Spleen (tissue), 11 donors: Measurements from ENCODE around the gene RBM27. TPM values are rescaled to one million over a fixed set of nuclear protein-coding genes. Genes with fewer than 3 reads are reported as not detected.
A peak's percentile ranks its signal among the peaks of the same experiment; 100 is the strongest.

Experiments
- DNase-seq: peaks from one replicate; pipeline ENCODE4 v3.0.0-alpha.2; 2020
- H3K27ac ChIP-seq, 8 donors: fragments of 200-600 bp; sonication (generic) in 7 of 8; 1 replicate in 4 of 8; 2 replicates in 4 of 8; pipeline versions ENCODE4 v1.5.0 to v1.8.0; 2016 to 2021; ENCODE audit warnings: inconsistent platforms in 4 of 8, mild to moderate bottlenecking in 4 of 8, moderate library complexity in 1 of 8
- H3K27me3 ChIP-seq, 7 donors: fragments of 200-600 bp; sonication (generic) in 6 of 7; replicated peaks in 1 of 7; 1 replicate in 4 of 7; 2 replicates in 3 of 7; pipeline versions ENCODE4 v1.5.0 to v1.8.0; 2016 to 2021; ENCODE audit warnings: inconsistent platforms in 3 of 7, mild to moderate bottlenecking in 1 of 7
- H3K36me3 ChIP-seq, 6 donors: fragments of 200-600 bp; sonication (generic) in 5 of 6; 1 replicate in 4 of 6; 2 replicates in 2 of 6; pipeline versions ENCODE4 v1.5.0 to v1.8.0; 2016 to 2021; ENCODE audit warnings: inconsistent platforms in 2 of 6
- H3K4me1 ChIP-seq, 6 donors: fragments of 200-600 bp; sonication (generic) in 5 of 6; 1 replicate in 3 of 6; 2 replicates in 3 of 6; pipeline versions ENCODE4 v1.5.0 to v1.8.0; 2016 to 2021; ENCODE audit warnings: inconsistent platforms in 3 of 6
- H3K4me3 ChIP-seq, 8 donors: fragments of 200-600 bp; sonication (generic) in 7 of 8; 1 replicate in 4 of 8; 2 replicates in 4 of 8; pipeline versions ENCODE4 v1.5.0 to v1.8.0; 2016 to 2021; ENCODE audit warnings: inconsistent platforms in 4 of 8, mild to moderate bottlenecking in 4 of 8, moderate library complexity in 2 of 8
- H3K9me3 ChIP-seq, 8 donors: fragments of 200-600 bp; sonication (generic) in 7 of 8; 1 replicate in 4 of 8; 2 replicates in 4 of 8; pipeline versions ENCODE4 v1.5.0 to v1.8.0; 2016 to 2021; ENCODE audit warnings: inconsistent platforms in 4 of 8
- POLR2A ChIP-seq, 3 donors: fragments of 450-650 bp; IDR thresholded peaks; one replicate each; pipeline ENCODE4 v1.5.1; 2017; ENCODE audit warnings: antibody characterized with exemption in 3 of 3, mild to moderate bottlenecking in 1 of 3
- POLR2AphosphoS5 ChIP-seq, 3 donors: sonication (generic); formaldehyde crosslinking; IDR thresholded peaks; one replicate each; pipeline ENCODE4 v1.5.1; 2017; ENCODE audit warnings: antibody characterized with exemption in 3 of 3
- WGBS, 5 donors: extraction: QIAGEN DNeasy Blood & Tissue Kit in 3 of 5; methylation state at CpG; one replicate each; pipeline versions ENCODE4 v1.1.5 to v1.1.7; 2013 to 2018; 5-methylcytosine and 5-hydroxymethylcytosine counted together
- intact Hi-C: fragments of 100-400 bp; cut with DNase I; formaldehyde crosslinking; loops from one replicate; pipeline ENCODE4 v1.15.0; 2023; ENCODE audit warnings: low total_unique reads
- polyA plus RNA-seq, 3 donors: library from polyadenylated mRNA; stranded (reverse); fragments of 200-250 nt; gene quantifications; one replicate each; pipeline ENCODE4 v1.2.1, GENCODE V29; 2013
- total RNA-seq, 7 donors: library from RNA; depleted of rRNA in 3 of 7; stranded (reverse); fragments of >200 nt in 3 of 7; fragmentation: NEBNext Ultra II Directional in 4 of 7; extraction: Animal tissue kit (Norgen Biotek cat#: 25700) in 4 of 7; gene quantifications; one replicate each; pipeline versions ENCODE4 v1.1.0 to v1.2.1, GENCODE V29; 2016 to 2021
- TF ChIP-seq, protein P1 (sequence below), 11 experiments: fragments of 200-600 bp in 7 of 11; fragments of 450-650 bp in 4 of 11; sonication (generic) in 4 of 11; IDR thresholded peaks in 8 of 11; conservative IDR thresholded peaks in 3 of 11; 1 replicate in 7 of 11; 2 replicates in 4 of 11; pipeline versions ENCODE4 v1.4.0 to v1.8.0; 2016 to 2021; ENCODE audit warnings: antibody characterized with exemption in 11 of 11, inconsistent platforms in 4 of 11, mild to moderate bottlenecking in 1 of 11
- donor health status: healthy with polysubstance abuse.
- donor health status: DM: no; HTN: no; CAD: no; lungs with moderate emphysema.
- donor health status: DM: no; HTN: no; CAD: no.
- donor health status: Bipolar disorder and iron deficiency.
- donor health status: healthy.
- donor health status: DM: no; HTN: no; CAD: no.
- donor health status: DM: yes; HTN: yes; CAD: no.

Gene RBM27
- total and polyA plus RNA-seq, 10 donors: 5.5 to 26.4 (median 17.9) TPM

DNA sequence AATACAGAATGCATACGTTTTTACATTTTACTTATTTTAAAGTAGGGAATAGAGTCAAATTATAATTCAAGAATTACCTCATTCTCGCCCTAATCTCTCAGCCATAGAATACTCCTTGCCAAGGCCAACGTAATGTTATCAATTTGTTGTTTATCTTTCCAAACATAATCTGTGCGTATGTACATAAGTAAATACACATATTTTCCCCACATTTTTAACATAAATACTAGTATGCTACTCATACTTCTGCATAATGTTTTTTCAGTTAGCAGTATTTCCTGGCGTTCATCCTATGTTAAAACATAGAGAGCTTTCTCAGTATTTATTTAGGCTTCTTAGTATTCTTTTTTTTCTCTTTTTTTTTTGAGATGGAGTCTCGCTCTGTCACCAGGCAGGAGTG is 28.8 kb downstream of the RBM27 start:
- intact Hi-C loops: no loop called here
- Histone ChIP-seq H3K36me3 (peaks cover 0 to 100% (median 79%) of the 10 kb centered on the region in 6 donors), H3K9me3 (no peaks in the 10 kb centered on the region), H3K4me3 (no peak overlapping the region), H3K4me1 (no peaks in the 10 kb centered on the region), H3K27me3 (no peaks in the 10 kb centered on the region), H3K27ac (no peak overlapping the region)
- WGBS, 5 donors: 93 to 98% (median 95%) methylated on average over 6 of the region's 6 CpGs
- DNase-seq: no peak
- TF ChIP-seq, protein P1, sequence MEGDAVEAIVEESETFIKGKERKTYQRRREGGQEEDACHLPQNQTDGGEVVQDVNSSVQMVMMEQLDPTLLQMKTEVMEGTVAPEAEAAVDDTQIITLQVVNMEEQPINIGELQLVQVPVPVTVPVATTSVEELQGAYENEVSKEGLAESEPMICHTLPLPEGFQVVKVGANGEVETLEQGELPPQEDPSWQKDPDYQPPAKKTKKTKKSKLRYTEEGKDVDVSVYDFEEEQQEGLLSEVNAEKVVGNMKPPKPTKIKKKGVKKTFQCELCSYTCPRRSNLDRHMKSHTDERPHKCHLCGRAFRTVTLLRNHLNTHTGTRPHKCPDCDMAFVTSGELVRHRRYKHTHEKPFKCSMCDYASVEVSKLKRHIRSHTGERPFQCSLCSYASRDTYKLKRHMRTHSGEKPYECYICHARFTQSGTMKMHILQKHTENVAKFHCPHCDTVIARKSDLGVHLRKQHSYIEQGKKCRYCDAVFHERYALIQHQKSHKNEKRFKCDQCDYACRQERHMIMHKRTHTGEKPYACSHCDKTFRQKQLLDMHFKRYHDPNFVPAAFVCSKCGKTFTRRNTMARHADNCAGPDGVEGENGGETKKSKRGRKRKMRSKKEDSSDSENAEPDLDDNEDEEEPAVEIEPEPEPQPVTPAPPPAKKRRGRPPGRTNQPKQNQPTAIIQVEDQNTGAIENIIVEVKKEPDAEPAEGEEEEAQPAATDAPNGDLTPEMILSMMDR (IDR thresholded peaks at IDR 0.05 in 8 of 11, conservative IDR thresholded peaks at IDR 0.05 in 3 of 11): no peak
- TF ChIP-seq POLR2A (IDR thresholded peaks at IDR 0.05): no peak
- no peak for TF ChIP-seq POLR2AphosphoS5 (IDR thresholded peaks at IDR 0.05)

DNA sequence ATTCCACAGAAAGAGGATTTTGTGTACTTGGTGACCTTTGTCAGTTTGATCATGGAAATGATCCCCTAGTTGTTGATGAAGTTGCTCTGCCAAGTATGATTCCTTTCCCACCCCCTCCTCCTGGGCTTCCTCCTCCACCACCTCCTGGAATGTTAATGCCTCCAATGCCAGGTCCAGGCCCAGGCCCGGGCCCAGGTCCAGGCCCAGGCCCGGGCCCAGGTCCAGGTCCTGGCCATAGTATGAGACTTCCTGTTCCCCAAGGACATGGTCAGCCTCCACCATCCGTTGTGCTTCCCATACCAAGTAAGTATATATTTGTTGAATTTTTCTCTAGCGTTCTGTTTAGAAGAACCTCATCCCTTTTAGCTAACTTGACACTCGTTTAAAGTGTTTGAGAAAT is 30.0 kb downstream of the RBM27 start:
- DNase-seq: no peak
- peaks cover 0 to 3% (median 0%) of the 10 kb centered on the region in 6 donors for H3K4me1 ChIP-seq
- 77 to 82% (median 81%) methylated on average over 5 of the region's 5 CpGs for WGBS, 5 donors
- intact Hi-C loops: no loop called here
- H3K36me3 ChIP-seq: peaks cover 0 to 100% (median 87%) of the 10 kb centered on the region in 6 donors
- TF ChIP-seq POLR2A (IDR thresholded peaks at IDR 0.05): no peak
- TF ChIP-seq POLR2AphosphoS5 (IDR thresholded peaks at IDR 0.05): no peak
- TF ChIP-seq, protein P1 (IDR thresholded peaks at IDR 0.05 in 8 of 11, conservative IDR thresholded peaks at IDR 0.05 in 3 of 11): no peak
- H3K27ac ChIP-seq: peak overlapping the region in 1 of 8 donors; percentile 11
- H3K4me3 ChIP-seq: no peak overlapping the region
- H3K27me3 ChIP-seq: no peaks in the 10 kb centered on the region
- no peaks in the 10 kb centered on the region for H3K9me3 ChIP-seq

DNA sequence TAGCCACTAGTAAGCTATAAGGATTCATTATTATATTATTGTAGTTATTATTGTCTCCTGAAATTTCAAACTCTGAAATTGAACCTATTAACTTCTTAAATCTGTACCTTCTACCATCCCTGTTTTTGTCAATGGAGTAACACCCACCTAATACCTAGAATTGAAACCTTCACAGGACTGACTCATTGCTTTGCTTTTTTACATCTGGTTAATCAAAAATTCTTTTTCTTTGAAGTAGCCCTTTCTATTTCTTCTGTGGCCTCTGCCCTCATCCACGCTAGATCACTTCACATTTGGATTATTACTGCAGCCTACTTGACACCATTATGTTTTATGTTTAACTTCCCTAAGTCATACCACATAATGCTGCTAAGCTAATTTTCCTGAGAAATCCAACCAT is 35.6 kb downstream of the RBM27 start:
- no peak overlapping the region for H3K27ac ChIP-seq
- no peaks in the 10 kb centered on the region for H3K27me3 ChIP-seq
- intact Hi-C loops: no loop called here
- TF ChIP-seq POLR2AphosphoS5 (IDR thresholded peaks at IDR 0.05) (no peak), POLR2A (IDR thresholded peaks at IDR 0.05) (no peak)
- TF ChIP-seq, protein P1 (IDR thresholded peaks at IDR 0.05 in 8 of 11, conservative IDR thresholded peaks at IDR 0.05 in 3 of 11): no peak
- H3K4me1 ChIP-seq: peaks cover 0 to 3% (median 0%) of the 10 kb centered on the region in 6 donors
- H3K4me3 ChIP-seq: no peak overlapping the region
- no peaks in the 10 kb centered on the region for H3K9me3 ChIP-seq
- WGBS, 5 donors: 33 to 91% (median 79%) methylated on average over 1 of the region's 1 CpG
- DNase-seq: no peak
- peaks cover 0 to 100% (median 46%) of the 10 kb centered on the region in 6 donors for H3K36me3 ChIP-seq

GRCh38 chr5:146240951-146241350 is 37.5 kb downstream of the RBM27 start:
- no peaks in the 10 kb centered on the region for H3K27me3 ChIP-seq
- TF ChIP-seq, protein P1 (IDR thresholded peaks at IDR 0.05 in 8 of 11, conservative IDR thresholded peaks at IDR 0.05 in 3 of 11): no peak
- TF ChIP-seq POLR2A (IDR thresholded peaks at IDR 0.05) (no peak), POLR2AphosphoS5 (IDR thresholded peaks at IDR 0.05) (no peak)
- H3K4me3 ChIP-seq: no peak overlapping the region
- no peak overlapping the region for H3K27ac ChIP-seq
- H3K36me3 ChIP-seq: peaks cover 0 to 100% (median 35%) of the 10 kb centered on the region in 6 donors
- H3K4me1 ChIP-seq: peaks cover 0 to 3% (median 0%) of the 10 kb centered on the region in 6 donors
- no peaks in the 10 kb centered on the region for H3K9me3 ChIP-seq
- intact Hi-C loops: no loop called here
- WGBS, 5 donors: 91 to 99% (median 98%) methylated on average over 2 of the region's 2 CpGs
- no peak for DNase-seq
